Activated naive CD4-positive, alpha-beta T cell (primary cell): ENCODE results near the gene PARD3B.

Experiments
- DNase-seq, 4 experiments: peaks; one replicate each; lab custom pipeline; 2025; lab: John Stamatoyannopoulos, UW

Gene PARD3B

GRCh38 chr2:205500065-205500464 is 954.8 kb downstream of the PARD3B start:
- no peak for DNase-seq

GRCh38 chr2:205500951-205501350 is 955.7 kb downstream of the PARD3B start:
- DNase-seq = no peak

- DNase-seq = no peak
Observed at GRCh38 chr2:205501826-205502225, 956.6 kb downstream of the PARD3B start.

GRCh38 chr2:205505371-205505770 is 960.1 kb downstream of the PARD3B start:
- no peak for DNase-seq

- no peak for DNase-seq
Observed at GRCh38 chr2:205509655-205510054, 964.4 kb downstream of the PARD3B start.

- no peak for DNase-seq
Observed at GRCh38 chr2:205510345-205510744, 965.1 kb downstream of the PARD3B start.

- no peak for DNase-seq
Observed at GRCh38 chr2:205511221-205511620, 965.9 kb downstream of the PARD3B start.

- DNase-seq = no peak
Observed at GRCh38 chr2:205511641-205512040, 966.4 kb downstream of the PARD3B start.

- DNase-seq = no peak
Observed at GRCh38 chr2:205520311-205520710, 975.0 kb downstream of the PARD3B start.

- DNase-seq = no peak
Observed at GRCh38 chr2:205524656-205525055, 979.4 kb downstream of the PARD3B start.

GRCh38 chr2:205527801-205528200 is 982.5 kb downstream of the PARD3B start:
- no peak for DNase-seq

- DNase-seq = no peak
Observed at GRCh38 chr2:205531072-205531471, 985.8 kb downstream of the PARD3B start.

- no peak for DNase-seq
Observed at GRCh38 chr2:205531489-205532148, 986.3 kb downstream of the PARD3B start.

- DNase-seq = no peak
Observed at GRCh38 chr2:205535001-205535400, 989.7 kb downstream of the PARD3B start.

GRCh38 chr2:205539603-205540002 is 994.3 kb downstream of the PARD3B start:
- no peak for DNase-seq

- DNase-seq = no peak
Observed at GRCh38 chr2:205540036-205540435, 994.8 kb downstream of the PARD3B start.

GRCh38 chr2:205543262-205543843 is 998.1 kb downstream of the PARD3B start:
- no peak for DNase-seq

- no peak for DNase-seq
Observed at GRCh38 chr2:205543937-205544702, 998.8 kb downstream of the PARD3B start.

- no peak for DNase-seq
Observed at GRCh38 chr2:205545971-205546816, 1000.9 kb downstream of the PARD3B start.

- DNase-seq = no peak
Observed at GRCh38 chr2:205555566-205556230, 1010.4 kb downstream of the PARD3B start.

- no peak for DNase-seq
Observed at GRCh38 chr2:205556357-205556756, 1011.1 kb downstream of the PARD3B start.
